Liver (tissue), 9 donors: ENCODE measurements around the gene ZNF175. TPM values are rescaled to one million over a fixed set of nuclear protein-coding genes. Genes with fewer than 3 reads are reported as not detected.

Experiments
- DNase-seq: peaks from one replicate; pipeline ENCODE4 v3.0.0-alpha.2; 2017; ENCODE audit warnings: low spot score
- H3K27ac ChIP-seq, 2 donors: one replicate each; pipeline ENCODE4 v1.7.0; 2013; ENCODE audit warnings: inconsistent platforms in 2 of 2, low read length in 2 of 2, control low read depth in 1 of 2, low read depth in 1 of 2, mild to moderate bottlenecking in 1 of 2
- H3K27me3 ChIP-seq, 4 donors: one replicate each; pipeline versions ENCODE4 v1.6.1 to v1.7.0; 2013; ENCODE audit warnings: low read length in 3 of 4, inconsistent platforms in 1 of 4, mild to moderate bottlenecking in 1 of 4, moderate library complexity in 1 of 4; ENCODE audit not compliant: control insufficient read depth in 4 of 4, insufficient read depth in 4 of 4
- H3K36me3 ChIP-seq, 4 donors: one replicate each; pipeline versions ENCODE4 v1.6.1 to v1.7.0; 2013; ENCODE audit warnings: low read length in 3 of 4, mild to moderate bottlenecking in 3 of 4, low read depth in 1 of 4, moderate library complexity in 1 of 4; ENCODE audit not compliant: control insufficient read depth in 4 of 4, insufficient read depth in 3 of 4
- H3K4me1 ChIP-seq, 4 donors: one replicate each; pipeline versions ENCODE4 v1.6.1 to v1.7.0; 2013; ENCODE audit warnings: low read length in 3 of 4, mild to moderate bottlenecking in 3 of 4, moderate library complexity in 1 of 4; ENCODE audit not compliant: control insufficient read depth in 4 of 4, insufficient read depth in 4 of 4
- H3K4me3 ChIP-seq, 3 donors: one replicate each; pipeline versions ENCODE4 v1.6.1 to v1.7.0; 2013; ENCODE audit warnings: low read length in 3 of 3, control low read depth in 1 of 3, low read depth in 1 of 3, mild to moderate bottlenecking in 1 of 3
- H3K9ac ChIP-seq, 2 donors: one replicate each; pipeline ENCODE4 v1.7.0; 2013; ENCODE audit warnings: low read length in 2 of 2, mild to moderate bottlenecking in 2 of 2, moderate library complexity in 2 of 2, control low read depth in 1 of 2, low read depth in 1 of 2
- H3K9me3 ChIP-seq, 4 donors: one replicate each; pipeline versions ENCODE4 v1.6.1 to v1.7.0; 2013; ENCODE audit warnings: low read length in 3 of 4; ENCODE audit not compliant: control insufficient read depth in 4 of 4
- ATF3 ChIP-seq: IDR thresholded peaks from 2 replicates; pipeline ENCODE4 v1.6.1; 2016; ENCODE audit warnings: antibody characterized with exemption
- CTCF ChIP-seq: fragments of 150-350 bp; IDR thresholded peaks from 2 replicates; pipeline ENCODE4 v1.5.1; 2017; ENCODE audit warnings: improper control_type of control experiment, low read depth, low read length; ENCODE audit not compliant: missing input control
- EGR1 ChIP-seq, 2 donors: IDR thresholded peaks; 2 replicates each; pipeline ENCODE4 v1.6.1; 2016 to 2018; ENCODE audit warnings: antibody characterized with exemption in 2 of 2, low read depth in 2 of 2
- FOXA1 ChIP-seq: IDR thresholded peaks from 2 replicates; pipeline ENCODE4 v1.6.1; 2016; ENCODE audit warnings: antibody characterized with exemption
- FOXA2 ChIP-seq: IDR thresholded peaks from 2 replicates; pipeline ENCODE4 v1.6.1; 2016; ENCODE audit warnings: antibody characterized with exemption
- GABPA ChIP-seq, 2 donors: IDR thresholded peaks in 1 of 2; conservative IDR thresholded peaks in 1 of 2; 2 replicates each; pipeline ENCODE4 v1.6.1; 2016; ENCODE audit warnings: antibody characterized with exemption in 2 of 2, mild to moderate bottlenecking in 1 of 2, moderate library complexity in 1 of 2
- HNF4A ChIP-seq, 2 donors: conservative IDR thresholded peaks; 2 replicates each; pipeline ENCODE4 v1.6.1; 2016; ENCODE audit warnings: antibody characterized with exemption in 2 of 2, mild to moderate bottlenecking in 2 of 2
- HNF4G ChIP-seq: IDR thresholded peaks from 2 replicates; pipeline ENCODE4 v1.6.1; 2016; ENCODE audit warnings: antibody characterized with exemption
- JUND ChIP-seq, 2 donors: IDR thresholded peaks; 2 replicates each; pipeline ENCODE4 v1.6.1; 2016; ENCODE audit warnings: antibody characterized with exemption in 2 of 2
- MAX ChIP-seq: IDR thresholded peaks from 2 replicates; pipeline ENCODE4 v1.6.1; 2016; ENCODE audit warnings: antibody characterized with exemption
- NR2F2 ChIP-seq: IDR thresholded peaks from 2 replicates; pipeline ENCODE4 v1.6.1; 2016; ENCODE audit warnings: antibody characterized with exemption
- RAD21 ChIP-seq, 2 donors: IDR thresholded peaks; 2 replicates each; pipeline ENCODE4 v1.6.1; 2016; ENCODE audit warnings: antibody characterized with exemption in 2 of 2, mild to moderate bottlenecking in 2 of 2
- REST ChIP-seq: IDR thresholded peaks from 2 replicates; pipeline ENCODE4 v1.6.1; 2016; ENCODE audit warnings: antibody characterized with exemption, mild to moderate bottlenecking
- RXRA ChIP-seq, 2 donors: IDR thresholded peaks; 2 replicates each; pipeline ENCODE4 v1.6.1; 2017 to 2018; ENCODE audit warnings: antibody characterized with exemption in 2 of 2, mild to moderate bottlenecking in 1 of 2
- SP1 ChIP-seq: IDR thresholded peaks from 2 replicates; pipeline ENCODE4 v1.6.1; 2018; ENCODE audit warnings: antibody characterized with exemption, mild to moderate bottlenecking
- TAF1 ChIP-seq: conservative IDR thresholded peaks from 2 replicates; pipeline ENCODE4 v1.6.1; 2016; ENCODE audit warnings: antibody characterized with exemption, mild to moderate bottlenecking
- YY1 ChIP-seq: IDR thresholded peaks from 2 replicates; pipeline ENCODE4 v1.6.1; 2016; ENCODE audit warnings: antibody characterized with exemption, mild to moderate bottlenecking
- ZBTB33 ChIP-seq: IDR thresholded peaks from 2 replicates; pipeline ENCODE4 v1.6.1; 2016; ENCODE audit warnings: antibody characterized with exemption
- WGBS: extraction: QIAGEN DNeasy Blood & Tissue Kit; methylation state at CpG from one replicate; pipeline ENCODE4 v1.1.7; 2013; 5-methylcytosine and 5-hydroxymethylcytosine counted together
- polyA plus RNA-seq, 2 donors: library from polyadenylated mRNA; stranded (reverse) in 1 of 2; unstranded in 1 of 2; fragments of 200-250 nt in 1 of 2; fragments of >200 nt in 1 of 2; fragmentation: Nextera tagmentation in 1 of 2; extraction: Ambion mirVana in 1 of 2; gene quantifications; one replicate each; pipeline versions ENCODE4 v1.2.1 to v1.2.3, GENCODE V29; 2013 to 2015
- total RNA-seq, 2 donors: library from RNA; depleted of rRNA; stranded (reverse); fragments of >200 nt; gene quantifications; one replicate each; pipeline ENCODE4 v1.2.3, GENCODE V29; 2014
- donor health status: healthy.
- donor health status: healthy.
- donor health status: healthy.
- donor health status: healthy.
- donor health status: healthy.

Gene ZNF175
- total and polyA plus RNA-seq, 4 donors, result 0.60 to 5.3 (median 2.5) TPM

- Histone ChIP-seq H3K9me3 (no peaks in the 10 kb centered on the region), H3K27ac (no peak overlapping the region), H3K9ac (no peak overlapping the region), H3K27me3 (peaks cover 0 to 3% (median 0%) of the 10 kb centered on the region in 4 donors), H3K4me1 (no peaks in the 10 kb centered on the region), H3K36me3 (no peaks in the 10 kb centered on the region), H3K4me3 (no peak overlapping the region)
- no peak for TF ChIP-seq ATF3
- no peak for TF ChIP-seq FOXA1
- no peak for TF ChIP-seq YY1
- DNase-seq, result peak; percentile 56
- WGBS, result 50% methylated on average over 4 of the region's 4 CpGs
Observed at GRCh38 chr19:51525651-51526050, 45.4 kb upstream of the ZNF175 start.

GRCh38 chr19:51529301-51529700, 41.8 kb upstream of the ZNF175 start:
- Histone ChIP-seq H3K9ac (no peak overlapping the region), H3K4me1 (no peaks in the 10 kb centered on the region), H3K27ac (no peak overlapping the region), H3K36me3 (no peaks in the 10 kb centered on the region), H3K9me3 (no peaks in the 10 kb centered on the region), H3K4me3 (no peak overlapping the region), H3K27me3 (peaks cover 0 to 8% (median 1%) of the 10 kb centered on the region in 4 donors)
- 60% methylated on average over 2 of the region's 2 CpGs for WGBS
- DNase-seq, result no peak
- TF ChIP-seq HNF4G, result no peak
- no peak for TF ChIP-seq MAX
- no peak for TF ChIP-seq NR2F2
- no peak for TF ChIP-seq FOXA1
- no peak for TF ChIP-seq GABPA (IDR thresholded peaks at IDR 0.05 in 1 of 2, conservative IDR thresholded peaks at IDR 0.05 in 1 of 2)
- no peak for TF ChIP-seq YY1
- TF ChIP-seq EGR1 (IDR thresholded peaks at IDR 0.05; ENCODE audit: low read depth in 2 of 2), result no peak
- TF ChIP-seq RAD21 (IDR thresholded peaks at IDR 0.05), result no peak
- no peak for TF ChIP-seq REST
- TF ChIP-seq ZBTB33, result no peak
- TF ChIP-seq FOXA2, result no peak
- no peak for TF ChIP-seq SP1
- TF ChIP-seq RXRA (IDR thresholded peaks at IDR 0.05), result no peak
- TF ChIP-seq ATF3, result no peak
- no peak for TF ChIP-seq HNF4A (conservative IDR thresholded peaks at IDR 0.05)
- no peak for TF ChIP-seq JUND (IDR thresholded peaks at IDR 0.05)
- no peak for TF ChIP-seq CTCF
- no peak for TF ChIP-seq TAF1
